ENCODE results near the gene CLDN11.
A peak's percentile ranks its signal among the peaks of the same experiment; 100 is the strongest.

Gene CLDN11

GRCh38 chr3:170470063-170471016 lies 51.7 kb downstream of the CLDN11 start:
- DNase-seq (ENCODE audit: low read depth) = peak; percentile 60

DNA sequence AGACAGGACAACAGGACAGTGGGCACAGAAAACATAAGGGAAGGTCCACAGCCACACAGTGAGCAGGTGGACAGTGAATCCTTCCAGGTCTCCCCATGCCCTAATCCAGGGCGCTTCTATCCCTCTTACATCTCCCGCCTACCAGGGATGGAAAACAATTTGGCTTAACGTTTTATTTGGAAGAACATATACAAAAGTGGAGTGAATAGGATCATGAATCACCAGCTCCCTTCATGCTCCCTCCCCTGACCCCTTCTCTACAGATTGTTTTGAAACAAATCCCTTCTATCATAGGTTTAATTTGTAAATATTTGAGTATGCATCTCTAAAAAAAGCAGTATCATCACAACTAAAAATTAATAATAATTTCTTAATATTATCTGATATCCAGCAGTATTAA lies 52.5 kb downstream of the CLDN11 start:
- no peak for DNase-seq (ENCODE audit: low read depth)

DNA sequence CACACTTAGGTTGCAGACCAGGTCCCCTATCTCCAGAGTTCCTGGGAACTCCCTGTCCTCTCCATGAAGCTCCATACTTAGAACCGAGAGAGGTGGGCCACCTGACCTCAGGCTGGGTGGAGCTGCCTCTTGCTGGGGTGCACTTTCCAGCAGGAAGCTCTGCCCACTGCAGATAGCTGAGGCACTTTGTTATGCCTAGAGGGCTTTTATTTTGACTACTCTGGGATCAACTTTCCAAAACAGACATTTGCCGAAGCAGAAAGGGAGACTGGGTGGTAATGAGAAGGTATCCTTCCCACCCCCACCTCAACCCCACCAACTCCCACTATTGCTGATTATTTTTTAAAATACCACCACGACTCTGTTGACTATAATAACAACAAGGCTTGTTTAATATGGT lies 54.7 kb downstream of the CLDN11 start:
- no peak for DNase-seq (ENCODE audit: low read depth)

DNA sequence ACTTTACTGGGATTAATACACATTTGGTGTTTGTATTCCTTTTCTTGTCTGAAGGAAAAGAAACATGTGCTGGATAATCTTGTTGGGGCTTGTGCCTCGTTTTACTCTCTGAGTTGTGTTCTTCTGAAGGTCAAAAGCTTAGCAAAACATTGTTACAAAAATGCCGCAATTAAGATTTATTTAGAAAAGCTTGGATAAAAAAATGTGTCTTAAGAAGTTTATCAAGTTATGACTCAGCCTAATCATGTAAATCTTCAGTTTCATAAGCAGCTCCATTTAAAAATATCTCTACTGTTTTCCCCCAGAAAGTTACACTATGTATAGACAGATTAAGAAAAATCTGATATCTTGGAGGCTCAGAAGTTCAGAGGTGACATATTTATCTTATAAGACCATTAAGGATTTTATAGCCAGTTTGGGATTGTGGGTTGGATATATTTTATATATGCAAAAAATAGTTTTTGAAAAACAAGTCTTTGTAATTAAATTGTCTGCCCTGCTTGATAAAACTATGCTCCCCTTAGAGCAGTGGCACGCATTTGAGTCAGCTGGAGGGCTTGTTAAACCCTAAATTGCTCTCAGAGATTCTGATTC lies 56.5 kb downstream of the CLDN11 start:
- peak; percentile 79 for DNase-seq (ENCODE audit: low read depth)

DNA sequence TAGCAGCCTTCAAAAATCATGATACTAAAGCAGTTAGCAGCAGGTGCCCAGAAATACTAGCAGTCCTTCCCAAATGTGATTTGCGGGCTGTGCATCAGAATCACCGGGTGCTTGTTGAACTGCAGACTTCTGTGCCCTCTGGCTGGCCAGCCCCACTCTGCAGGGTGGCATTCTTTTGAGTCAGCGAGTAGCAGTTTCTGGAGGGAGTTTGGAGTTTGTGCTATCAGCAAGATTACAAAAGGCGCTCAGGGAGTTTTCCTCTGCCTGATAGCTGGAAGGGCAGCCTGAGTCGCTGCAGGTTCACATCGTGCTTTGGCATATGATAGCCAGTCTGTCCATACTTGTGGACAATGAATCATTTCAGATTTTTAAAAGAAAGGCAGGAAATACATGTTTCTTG lies 57.6 kb downstream of the CLDN11 start:
- DNase-seq (ENCODE audit: low read depth) = peak; percentile 39

- DNase-seq (ENCODE audit: low read depth) = no peak
These were observed 58.7 kb downstream of the CLDN11 start for GRCh38 chr3:170477395-170477794.

DNA sequence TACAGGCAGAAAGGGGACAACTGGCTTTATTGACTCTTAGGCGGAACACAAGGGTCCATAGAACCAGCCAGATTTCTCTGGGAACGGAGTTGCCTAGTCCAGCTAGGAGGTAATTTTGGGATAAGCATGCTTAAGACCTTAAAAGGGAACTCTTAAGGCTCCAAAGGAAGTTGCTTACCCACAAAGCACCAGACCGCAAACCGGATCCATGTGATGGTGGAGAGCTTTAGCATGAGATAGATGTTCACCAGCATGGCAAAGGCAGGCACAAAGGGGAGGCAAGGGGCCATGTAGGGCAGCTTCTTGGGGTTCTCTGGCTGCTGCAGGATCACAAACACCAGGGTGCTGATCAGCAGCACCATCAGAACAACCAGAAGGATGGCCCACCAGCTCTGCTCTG lies 61.4 kb downstream of the CLDN11 start:
- no peak for DNase-seq (ENCODE audit: low read depth)

GRCh38 chr3:170482199-170482598 lies 63.5 kb downstream of the CLDN11 start:
- DNase-seq (ENCODE audit: low read depth) = no peak

GRCh38 chr3:170483485-170484262 lies 65.0 kb downstream of the CLDN11 start:
- DNase-seq (ENCODE audit: low read depth) = no peak

Measured in EH (cell line).